Muscle layer of colon (tissue), 2 donors: ENCODE data around the gene EFR3B.
A peak's percentile ranks its signal among the peaks of the same experiment; 100 is the strongest.

Experiments used
- H3K27ac ChIP-seq: one replicate; pipeline ENCODE4 v1.7.0; 2013; ENCODE audit warnings: low read depth, mild to moderate bottlenecking, low read length, moderate library complexity
- H3K27me3 ChIP-seq, 2 donors: one replicate each; pipeline ENCODE4 v1.7.0; 2013; ENCODE audit warnings: low read length in 2 of 2, mild to moderate bottlenecking in 2 of 2; ENCODE audit not compliant: insufficient read depth in 2 of 2, control insufficient read depth in 1 of 2
- H3K36me3 ChIP-seq: one replicate; pipeline ENCODE4 v1.7.0; 2013; ENCODE audit warnings: mild to moderate bottlenecking, low read length; ENCODE audit not compliant: insufficient read depth
- H3K4me1 ChIP-seq: one replicate; pipeline ENCODE4 v1.7.0; 2013; ENCODE audit warnings: mild to moderate bottlenecking, low read length; ENCODE audit not compliant: insufficient read depth
- H3K4me3 ChIP-seq, 2 donors: one replicate each; pipeline ENCODE4 v1.7.0; 2013; ENCODE audit warnings: low read length in 2 of 2, low read depth in 1 of 2, mild to moderate bottlenecking in 1 of 2, moderate library complexity in 1 of 2
- H3K9ac ChIP-seq: one replicate; pipeline ENCODE4 v1.7.0; 2013; ENCODE audit warnings: low read length
- H3K9me3 ChIP-seq: one replicate; pipeline ENCODE4 v1.7.0; 2013; ENCODE audit warnings: mild to moderate bottlenecking, low read length
- donor health status: abdominal sarcoma.
- donor health status: Adenocarcinoma of cecum.

EFR3B gene

GRCh38 chr2:25036221-25036559 is 5.7 kb upstream of the EFR3B start:
- Histone ChIP-seq H3K4me1 (peaks cover under 1% of the 10 kb centered on the region), H3K4me3 (no peak overlapping the region), H3K9ac (no peak overlapping the region), H3K9me3 (no peaks in the 10 kb centered on the region), H3K27ac (no peak overlapping the region), H3K36me3 (no peaks in the 10 kb centered on the region), H3K27me3 (no peaks in the 10 kb centered on the region)

- no peaks in the 10 kb centered on the region for H3K9me3 ChIP-seq
- no peaks in the 10 kb centered on the region for H3K36me3 ChIP-seq
- H3K27ac ChIP-seq, result no peak overlapping the region
- H3K4me1 ChIP-seq, result peaks cover 17% of the 10 kb centered on the region
- no peak overlapping the region for H3K4me3 ChIP-seq
- H3K9ac ChIP-seq, result no peak overlapping the region
- H3K27me3 ChIP-seq, result no peaks in the 10 kb centered on the region
Observed at GRCh38 chr2:25039126-25039525, 2.8 kb upstream of the EFR3B start.

DNA sequence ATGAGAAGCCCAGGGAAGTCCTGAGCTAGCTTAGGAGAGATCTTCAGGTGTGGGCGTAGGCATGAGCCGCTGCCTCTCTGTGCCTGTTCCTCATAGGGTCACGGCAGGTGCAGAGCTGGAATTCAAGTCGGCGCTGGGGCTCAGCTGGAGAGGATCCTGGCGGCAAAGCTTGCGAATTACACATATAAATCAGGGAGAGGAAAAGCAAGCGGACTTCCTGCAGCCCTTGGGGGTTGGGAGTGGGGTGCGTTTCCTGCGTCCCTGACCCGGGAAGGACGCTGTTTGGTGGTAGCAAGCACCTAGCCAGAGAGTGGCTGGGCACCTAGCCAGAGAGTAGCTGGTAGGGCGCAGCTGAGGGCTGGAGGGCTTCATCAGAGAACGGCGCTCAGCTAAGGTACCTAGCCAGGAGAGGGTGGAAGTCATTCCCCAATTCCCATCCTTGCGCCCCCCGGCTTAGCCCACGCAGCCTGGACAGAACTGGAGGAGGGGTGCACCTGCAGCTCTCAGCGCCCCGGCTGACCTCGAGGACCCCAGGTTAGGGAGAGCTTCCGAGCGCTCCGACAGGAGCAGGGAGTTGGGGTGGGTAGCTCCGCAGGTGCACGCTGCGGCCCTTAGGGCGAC is 459 bp upstream of the EFR3B start:
- no peaks in the 10 kb centered on the region for H3K27me3 ChIP-seq
- no peak overlapping the region for H3K9ac ChIP-seq
- no peaks in the 10 kb centered on the region for H3K36me3 ChIP-seq
- peaks cover 17% of the 10 kb centered on the region for H3K4me1 ChIP-seq
- peak overlapping the region; percentile 76 to 82 for H3K4me3 ChIP-seq
- no peaks in the 10 kb centered on the region for H3K9me3 ChIP-seq
- H3K27ac ChIP-seq, result peak overlapping the region; percentile 24

DNA sequence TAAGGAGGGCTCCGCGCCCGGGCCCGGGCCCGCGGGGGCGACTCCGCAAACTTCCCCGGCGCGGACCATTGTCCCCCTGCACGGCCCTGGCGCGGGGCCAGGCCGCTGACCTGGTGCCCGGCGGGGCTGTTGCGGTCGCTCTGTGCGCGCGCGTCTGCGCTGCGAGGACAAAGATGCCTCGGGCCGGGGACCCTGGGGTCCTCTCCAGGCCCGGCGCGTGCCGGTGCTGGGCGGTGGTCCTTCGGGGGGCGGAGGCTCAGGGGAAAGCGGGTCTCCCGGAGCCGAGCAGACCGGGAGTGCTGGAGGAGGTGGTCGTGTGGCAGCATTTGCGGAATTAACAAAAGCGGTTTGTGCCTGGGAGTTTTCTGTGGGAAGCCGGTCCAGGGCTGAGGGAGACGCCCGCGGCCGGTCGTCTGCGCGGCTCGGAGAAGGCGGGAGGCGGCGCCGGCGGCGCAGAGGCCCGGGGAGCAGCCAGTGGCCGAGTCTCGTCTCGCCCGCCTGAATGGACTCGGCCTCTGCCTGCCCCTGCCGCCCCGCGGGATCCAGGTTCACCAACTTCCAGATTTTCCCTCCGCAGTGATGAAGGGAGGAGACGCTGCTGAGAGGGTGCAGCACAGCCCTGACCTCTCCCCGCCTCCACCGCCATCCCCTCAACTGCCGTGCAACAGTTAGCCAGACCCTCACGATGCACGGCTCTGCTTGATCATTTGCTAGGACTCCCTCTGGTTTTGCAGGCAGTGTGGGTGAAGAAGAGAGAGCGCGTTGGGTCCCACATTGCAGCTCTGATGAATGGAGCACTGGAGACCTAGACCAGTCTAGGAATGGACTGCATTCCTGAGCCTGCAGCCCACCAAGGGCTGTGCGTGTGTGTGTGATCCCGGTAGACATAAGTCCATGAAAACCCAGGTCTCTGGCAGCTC is 705 bp downstream of the EFR3B start:
- peaks cover 17% of the 10 kb centered on the region for H3K4me1 ChIP-seq
- H3K27ac ChIP-seq, result peak overlapping the region; percentile 61
- no peaks in the 10 kb centered on the region for H3K9me3 ChIP-seq
- H3K36me3 ChIP-seq, result no peaks in the 10 kb centered on the region
- H3K9ac ChIP-seq, result peak overlapping the region; percentile 6
- H3K27me3 ChIP-seq, result no peaks in the 10 kb centered on the region
- H3K4me3 ChIP-seq, result peak overlapping the region; percentile 48 to 64

DNA sequence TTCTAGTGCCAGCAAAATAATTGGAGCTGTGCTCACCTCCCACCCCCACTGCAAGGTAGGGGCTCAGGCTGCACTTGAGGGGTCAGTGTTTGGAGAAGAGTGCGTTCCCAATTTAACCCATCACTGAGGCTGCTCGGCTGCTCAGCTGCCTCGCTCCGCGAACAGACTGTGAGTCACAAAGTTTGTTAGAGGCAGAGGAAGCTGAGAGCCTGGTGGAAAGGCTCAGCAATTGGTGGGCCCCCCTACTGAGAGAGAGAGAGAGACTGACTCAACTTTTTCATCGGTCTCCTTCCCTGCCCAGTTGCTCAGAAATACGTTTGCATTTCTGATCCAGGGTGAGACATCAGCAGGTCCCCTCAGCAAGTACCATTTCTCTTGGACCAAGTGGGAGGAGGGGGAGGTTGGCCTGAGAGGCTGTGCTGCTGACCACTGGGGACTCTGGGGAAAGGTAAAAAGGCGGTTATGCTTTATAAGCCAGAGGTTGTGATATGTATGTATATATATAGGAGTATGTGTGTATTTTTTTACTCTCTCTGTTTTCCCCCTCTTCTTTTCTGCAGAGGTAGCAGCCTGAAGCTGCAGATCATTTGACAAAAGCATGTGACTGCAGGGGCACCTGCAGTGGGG is 1.5 kb downstream of the EFR3B start:
- Histone ChIP-seq H3K4me3 (peak overlapping the region; percentile 48 to 64), H3K27ac (no peak overlapping the region), H3K9me3 (no peaks in the 10 kb centered on the region), H3K4me1 (peaks cover 17% of the 10 kb centered on the region), H3K36me3 (no peaks in the 10 kb centered on the region), H3K27me3 (no peaks in the 10 kb centered on the region), H3K9ac (no peak overlapping the region)

DNA sequence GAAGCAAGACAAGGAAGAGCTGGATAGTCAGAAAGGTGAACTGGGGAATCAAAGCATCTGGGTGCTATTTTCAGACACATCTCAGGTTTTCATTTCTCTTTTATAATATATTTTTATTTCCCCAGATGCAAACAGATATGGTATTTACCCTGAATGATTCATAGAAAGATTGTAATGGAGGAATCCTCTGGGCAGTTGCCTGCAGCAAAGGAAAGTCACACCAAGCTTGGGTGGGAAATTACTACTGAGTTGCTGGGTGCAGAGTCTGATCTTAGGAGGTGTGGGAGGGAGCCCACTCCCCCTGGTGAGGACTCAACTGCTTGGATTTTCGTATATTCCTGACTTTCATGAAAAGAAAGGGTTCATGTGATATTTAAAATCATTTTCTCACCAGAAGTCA is 2.1 kb downstream of the EFR3B start:
- Histone ChIP-seq H3K4me3 (no peak overlapping the region), H3K9me3 (no peaks in the 10 kb centered on the region), H3K9ac (no peak overlapping the region), H3K27ac (no peak overlapping the region), H3K4me1 (peaks cover 17% of the 10 kb centered on the region), H3K36me3 (no peaks in the 10 kb centered on the region), H3K27me3 (no peaks in the 10 kb centered on the region)

DNA sequence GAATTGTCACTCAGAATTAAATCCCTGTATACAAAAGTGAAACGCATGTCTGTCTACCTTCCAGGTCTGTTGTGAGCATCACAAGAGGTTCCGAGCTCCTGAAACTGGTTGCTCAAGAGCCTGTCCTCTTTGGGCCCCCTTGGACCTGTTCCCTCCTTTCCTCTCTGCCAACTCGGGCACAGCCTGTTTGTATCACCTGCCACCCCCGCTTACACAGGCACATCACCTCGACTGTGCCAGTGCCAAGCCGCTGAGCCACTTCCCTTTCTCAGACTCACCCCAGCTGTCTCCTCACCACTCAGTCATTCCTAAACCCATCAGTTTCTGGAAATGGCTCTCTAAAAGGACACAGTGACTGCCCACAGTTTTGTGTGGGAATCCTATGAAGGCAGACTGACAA is 3.1 kb downstream of the EFR3B start:
- Histone ChIP-seq H3K4me3 (no peak overlapping the region), H3K4me1 (peaks cover 17% of the 10 kb centered on the region), H3K9ac (no peak overlapping the region), H3K9me3 (no peaks in the 10 kb centered on the region), H3K27ac (no peak overlapping the region), H3K36me3 (no peaks in the 10 kb centered on the region), H3K27me3 (no peaks in the 10 kb centered on the region)

DNA sequence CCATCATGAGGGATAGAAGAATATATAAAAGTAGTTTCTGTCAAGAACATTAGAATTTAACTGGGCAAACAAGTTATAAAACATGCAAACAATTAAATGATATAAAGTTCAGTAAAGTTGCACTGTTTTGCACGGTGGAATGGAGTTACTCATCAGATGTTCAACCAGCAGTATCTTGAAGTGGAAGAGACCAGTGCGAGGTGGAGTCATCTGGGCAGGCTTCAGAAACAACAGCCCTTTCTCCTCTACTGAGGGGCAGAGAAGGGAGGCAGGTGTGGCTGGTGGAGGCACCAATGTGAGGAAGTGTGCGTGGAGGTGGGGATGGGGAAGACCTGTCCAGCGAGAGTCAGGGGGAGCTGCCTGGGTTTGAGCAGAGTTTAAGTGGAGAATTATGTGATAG is 7.5 kb downstream of the EFR3B start:
- no peak overlapping the region for H3K4me3 ChIP-seq
- H3K9me3 ChIP-seq, result no peaks in the 10 kb centered on the region
- H3K27me3 ChIP-seq, result no peaks in the 10 kb centered on the region
- no peak overlapping the region for H3K9ac ChIP-seq
- H3K27ac ChIP-seq, result no peak overlapping the region
- no peaks in the 10 kb centered on the region for H3K4me1 ChIP-seq
- no peaks in the 10 kb centered on the region for H3K36me3 ChIP-seq

DNA sequence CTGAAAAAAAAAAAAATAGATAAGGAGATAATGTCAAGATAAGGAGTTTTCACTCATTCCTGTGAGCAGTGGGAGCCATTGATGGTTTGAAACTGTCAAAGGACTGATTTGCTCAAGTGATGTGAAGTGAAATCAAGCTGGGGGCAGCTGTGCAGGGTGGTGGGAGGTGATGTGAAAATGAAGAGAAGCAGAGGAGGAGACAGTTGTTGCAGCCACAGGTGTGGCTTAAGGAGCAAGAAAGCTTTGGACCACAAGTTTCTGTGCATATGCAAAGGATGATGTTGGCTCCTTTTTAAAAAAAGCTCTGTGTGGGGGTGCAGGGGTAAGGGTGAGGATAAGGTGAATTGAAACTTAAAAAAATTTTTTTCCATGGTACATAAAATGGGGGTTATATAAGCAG is 8.3 kb downstream of the EFR3B start:
- H3K9me3 ChIP-seq, result no peaks in the 10 kb centered on the region
- H3K4me1 ChIP-seq, result no peaks in the 10 kb centered on the region

GRCh38 chr2:25053041-25053440 is 11.2 kb downstream of the EFR3B start:
- Histone ChIP-seq H3K27ac (no peak overlapping the region), H3K9me3 (no peaks in the 10 kb centered on the region), H3K36me3 (no peaks in the 10 kb centered on the region), H3K27me3 (no peaks in the 10 kb centered on the region), H3K4me3 (no peak overlapping the region), H3K4me1 (no peaks in the 10 kb centered on the region), H3K9ac (no peak overlapping the region)

More for the DNA sequence above, 8.3 kb downstream of the EFR3B start:
- Histone ChIP-seq H3K27me3 (no peaks in the 10 kb centered on the region), H3K4me3 (no peak overlapping the region), H3K36me3 (no peaks in the 10 kb centered on the region), H3K27ac (no peak overlapping the region), H3K9ac (no peak overlapping the region)

DNA sequence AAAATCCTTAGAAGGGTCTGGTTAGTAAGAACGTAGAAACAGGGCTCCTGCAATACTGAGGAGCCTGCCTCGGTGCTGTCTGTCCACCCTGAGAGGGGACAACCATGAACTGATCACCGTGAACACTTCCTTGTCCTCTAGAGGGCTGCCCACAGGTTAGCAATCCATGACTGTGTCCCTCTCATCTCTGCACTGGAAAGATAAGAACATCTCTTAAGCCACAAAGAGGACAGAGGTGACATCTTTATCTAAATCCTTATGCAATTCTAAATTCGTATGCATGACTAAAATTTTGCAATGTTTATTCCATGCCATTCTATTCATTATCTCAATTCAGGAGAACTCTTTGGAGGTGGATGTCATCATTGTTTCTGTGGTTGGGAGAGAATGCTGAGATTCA is 12.8 kb downstream of the EFR3B start:
- H3K27ac ChIP-seq, result no peak overlapping the region
- no peak overlapping the region for H3K9ac ChIP-seq
- no peaks in the 10 kb centered on the region for H3K27me3 ChIP-seq
- H3K9me3 ChIP-seq, result no peaks in the 10 kb centered on the region
- H3K4me3 ChIP-seq, result no peak overlapping the region
- no peaks in the 10 kb centered on the region for H3K4me1 ChIP-seq
- H3K36me3 ChIP-seq, result no peaks in the 10 kb centered on the region
